Smooth muscle cell (in vitro differentiated cells): ENCODE measurements around the gene EEF1AKMT2. TPM values are rescaled to one million over a fixed set of nuclear protein-coding genes. Genes with fewer than 3 reads are reported as not detected.
"Not testable (repeated sequence)": the region's sequence is repeated elsewhere in the genome, so short reads cannot be mapped to it uniquely, and the experiment has no call there.

Experiments
- DNase-seq: peaks from one replicate; lab custom pipeline; 2025; ENCODE audit not compliant: unreplicated experiment; lab: John Stamatoyannopoulos, UW
- H2AFZ ChIP-seq: fragments of 200-600 bp; sonication (generic); 2 replicates; pipeline ENCODE4 v1.6.0; 2016; ENCODE audit warnings: antibody characterized with exemption, low read depth, mild to moderate bottlenecking
- H3F3A ChIP-seq: fragments of 200-600 bp; sonication (generic); 2 replicates; pipeline ENCODE4 v1.6.0; 2017; ENCODE audit warnings: antibody characterized with exemption, low read depth
- H3K27ac ChIP-seq: fragments of 200-600 bp; sonication (generic); 2 replicates; pipeline ENCODE4 v1.5.1; 2016; ENCODE audit warnings: low read depth, mild to moderate bottlenecking
- H3K27me3 ChIP-seq: fragments of 200-600 bp; sonication (generic); 2 replicates; pipeline ENCODE4 v1.6.1; 2016; ENCODE audit warnings: low read depth, mild to moderate bottlenecking
- H3K36me3 ChIP-seq: fragments of 200-600 bp; sonication (generic); 2 replicates; pipeline ENCODE4 v1.5.1; 2016; ENCODE audit warnings: low read depth
- H3K4me1 ChIP-seq: fragments of 200-600 bp; sonication (generic); 2 replicates; pipeline ENCODE4 v1.5.1; 2016; ENCODE audit warnings: low read depth
- H3K4me2 ChIP-seq: fragments of 200-600 bp; sonication (generic); 2 replicates; pipeline ENCODE4 v1.6.0; 2016; ENCODE audit warnings: mild to moderate bottlenecking
- H3K4me3 ChIP-seq: fragments of 200-600 bp; sonication (generic); 2 replicates; pipeline ENCODE4 v1.5.1; 2016; ENCODE audit warnings: mild to moderate bottlenecking
- H3K79me2 ChIP-seq: fragments of 200-600 bp; sonication (generic); 2 replicates; pipeline ENCODE4 v1.6.0; 2016; ENCODE audit warnings: low read depth, mild to moderate bottlenecking
- H3K9ac ChIP-seq: fragments of 200-600 bp; sonication (generic); 2 replicates; pipeline ENCODE4 v1.6.0; 2016; ENCODE audit warnings: low read depth
- H3K9me3 ChIP-seq: fragments of 200-600 bp; sonication (generic); replicated peaks from 2 replicates; pipeline ENCODE4 v1.5.1; 2016; ENCODE audit warnings: low read depth
- H4K20me1 ChIP-seq: fragments of 200-600 bp; sonication (generic); 2 replicates; pipeline ENCODE4 v1.6.0; 2016; ENCODE audit warnings: low read depth
- WGBS: methylation state at CpG from one replicate; pipeline ENCODE4 v1.1.7; 2016; ENCODE audit warnings: low lambda C conversion rate; 5-methylcytosine and 5-hydroxymethylcytosine counted together
- polyA plus RNA-seq: library from polyadenylated mRNA; unstranded; fragments of >200 nt; fragmentation: Nextera tagmentation; extraction: Ambion mirVana; gene quantifications from 2 replicates; pipeline ENCODE4 v1.2.1, GENCODE V29; 2016
- total RNA-seq: library from RNA; depleted of rRNA; stranded (reverse); fragments of >200 nt; gene quantifications from 2 replicates; pipeline ENCODE4 v1.2.3, GENCODE V29; 2014
- TF ChIP-seq, protein P1 (sequence below): fragments of 200-600 bp; sonication (generic); IDR thresholded peaks from 2 replicates; pipeline ENCODE4 v1.5.1; 2017; ENCODE audit warnings: borderline replicate concordance, mild to moderate bottlenecking, antibody characterized with exemption; ENCODE audit not compliant: insufficient read depth, poor library complexity, severe bottlenecking

EEF1AKMT2 gene
- total and polyA plus RNA-seq, 2 experiments from 2014 or later: 20.1 to 26.4 TPM

DNA sequence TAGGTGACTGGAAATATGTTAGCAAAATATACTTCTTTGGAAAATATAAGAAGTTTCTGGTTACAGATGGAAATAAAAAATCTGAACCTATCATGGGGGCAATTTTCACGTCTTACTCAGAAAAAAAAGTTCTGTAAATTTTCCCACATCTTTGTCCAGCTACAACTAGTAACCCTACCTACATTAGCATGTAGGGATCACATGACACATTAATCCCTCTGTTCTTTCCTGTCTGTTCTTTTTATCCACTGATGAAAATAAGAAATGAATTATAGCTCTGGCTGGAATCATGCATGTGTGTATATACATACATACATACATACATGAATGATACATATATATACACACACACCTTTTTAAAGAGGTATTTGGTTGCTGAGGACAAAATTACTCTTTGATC is 43.9 kb downstream of the EEF1AKMT2 start:
- H3K36me3 ChIP-seq: peaks cover 5% of the 10 kb centered on the region
- peaks cover 14% of the 10 kb centered on the region for H3F3A ChIP-seq
- TF ChIP-seq, protein P1, sequence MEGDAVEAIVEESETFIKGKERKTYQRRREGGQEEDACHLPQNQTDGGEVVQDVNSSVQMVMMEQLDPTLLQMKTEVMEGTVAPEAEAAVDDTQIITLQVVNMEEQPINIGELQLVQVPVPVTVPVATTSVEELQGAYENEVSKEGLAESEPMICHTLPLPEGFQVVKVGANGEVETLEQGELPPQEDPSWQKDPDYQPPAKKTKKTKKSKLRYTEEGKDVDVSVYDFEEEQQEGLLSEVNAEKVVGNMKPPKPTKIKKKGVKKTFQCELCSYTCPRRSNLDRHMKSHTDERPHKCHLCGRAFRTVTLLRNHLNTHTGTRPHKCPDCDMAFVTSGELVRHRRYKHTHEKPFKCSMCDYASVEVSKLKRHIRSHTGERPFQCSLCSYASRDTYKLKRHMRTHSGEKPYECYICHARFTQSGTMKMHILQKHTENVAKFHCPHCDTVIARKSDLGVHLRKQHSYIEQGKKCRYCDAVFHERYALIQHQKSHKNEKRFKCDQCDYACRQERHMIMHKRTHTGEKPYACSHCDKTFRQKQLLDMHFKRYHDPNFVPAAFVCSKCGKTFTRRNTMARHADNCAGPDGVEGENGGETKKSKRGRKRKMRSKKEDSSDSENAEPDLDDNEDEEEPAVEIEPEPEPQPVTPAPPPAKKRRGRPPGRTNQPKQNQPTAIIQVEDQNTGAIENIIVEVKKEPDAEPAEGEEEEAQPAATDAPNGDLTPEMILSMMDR: no peak
- no peak overlapping the region for H3K9ac ChIP-seq
- no peak overlapping the region for H2AFZ ChIP-seq
- 100% methylated on average over 1 of the region's 1 CpG for WGBS
- DNase-seq: no peak
- peaks cover 7% of the 10 kb centered on the region for H4K20me1 ChIP-seq
- H3K4me2 ChIP-seq: no peak overlapping the region
- H3K9me3 ChIP-seq: no peaks in the 10 kb centered on the region
- H3K27me3 ChIP-seq: no peaks in the 10 kb centered on the region
- no peak overlapping the region for H3K4me3 ChIP-seq
- no peaks in the 10 kb centered on the region for H3K79me2 ChIP-seq
- no peak overlapping the region for H3K27ac ChIP-seq
- H3K4me1 ChIP-seq: peaks cover 10% of the 10 kb centered on the region

GRCh38 chr10:124746992-124747391 is 44.7 kb downstream of the EEF1AKMT2 start:
- no peak for DNase-seq
- Histone ChIP-seq H2AFZ (no peak overlapping the region), H3K9ac (no peak overlapping the region), H3F3A (peaks cover 14% of the 10 kb centered on the region), H3K27me3 (no peaks in the 10 kb centered on the region), H3K4me2 (no peak overlapping the region), H3K4me3 (no peak overlapping the region), H3K4me1 (peaks cover 17% of the 10 kb centered on the region), H3K9me3 (no peaks in the 10 kb centered on the region), H3K36me3 (peaks cover 5% of the 10 kb centered on the region), H3K27ac (peak overlapping the region; percentile 85), H3K79me2 (no peaks in the 10 kb centered on the region), H4K20me1 (peaks cover 14% of the 10 kb centered on the region)
- TF ChIP-seq, protein P1: no peak
- WGBS: 90% methylated on average over 2 of the region's 2 CpGs

DNA sequence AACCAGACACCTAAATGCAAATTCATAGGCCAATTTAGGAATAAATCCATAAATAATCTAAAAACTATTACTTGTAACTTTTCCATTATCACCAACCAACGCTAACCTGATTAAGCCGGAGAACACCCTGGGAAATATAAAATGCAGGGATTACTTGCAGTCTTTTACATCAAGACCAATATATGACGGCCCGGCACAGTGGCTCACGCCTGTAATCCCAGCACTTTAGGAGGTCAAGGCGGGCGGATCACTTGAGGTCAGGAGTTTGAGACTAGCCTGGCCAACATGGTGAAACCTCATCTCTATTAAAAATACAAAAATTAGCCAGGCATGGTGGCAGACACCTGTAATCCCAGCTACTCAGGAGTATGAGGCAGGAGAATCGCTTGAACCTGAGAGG is 45.2 kb downstream of the EEF1AKMT2 start:
- H3K9me3 ChIP-seq, H3K27me3 ChIP-seq, H3K4me3 ChIP-seq, H2AFZ ChIP-seq, DNase-seq, H3K79me2 ChIP-seq, H3K9ac ChIP-seq, H3K36me3 ChIP-seq, H3K4me2 ChIP-seq: not testable (repeated sequence)
- Histone ChIP-seq H3K4me1 (peaks cover 23% of the 10 kb centered on the region), H3F3A (peaks cover 14% of the 10 kb centered on the region), H4K20me1 (peaks cover 20% of the 10 kb centered on the region), H3K27ac (peak overlapping the region; percentile 85)
- WGBS: 95% methylated on average over 8 of the region's 8 CpGs

DNA sequence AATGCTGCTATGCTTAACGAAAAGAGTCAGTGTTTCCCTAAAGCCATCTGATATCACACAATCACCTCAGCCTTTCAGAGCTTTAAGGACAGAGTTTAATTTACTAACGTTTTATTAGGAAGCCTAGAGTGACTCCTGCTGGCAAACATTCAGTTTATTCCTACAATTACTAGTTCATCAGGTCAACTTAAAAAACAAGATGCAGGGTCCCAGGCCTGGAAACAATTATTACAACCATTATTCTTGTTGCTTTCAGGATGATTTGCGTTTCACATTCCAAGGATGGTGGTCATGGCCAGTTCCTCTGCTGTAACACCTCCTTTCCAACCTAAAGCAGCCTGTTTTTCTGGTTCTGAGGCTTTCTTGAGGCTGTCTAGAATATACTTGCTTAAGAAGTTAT is 46.0 kb downstream of the EEF1AKMT2 start:
- Histone ChIP-seq H3K79me2 (no peaks in the 10 kb centered on the region), H3K36me3 (peaks cover 5% of the 10 kb centered on the region), H3F3A (peaks cover 16% of the 10 kb centered on the region), H4K20me1 (peaks cover 27% of the 10 kb centered on the region), H3K4me1 (peaks cover 28% of the 10 kb centered on the region), H3K27me3 (no peaks in the 10 kb centered on the region), H3K4me2 (no peak overlapping the region), H3K27ac (peak overlapping the region; percentile 85), H3K4me3 (no peak overlapping the region), H3K9me3 (no peaks in the 10 kb centered on the region), H2AFZ (no peak overlapping the region), H3K9ac (no peak overlapping the region)
- 24% methylated on average over 3 of the region's 3 CpGs for WGBS
- TF ChIP-seq, protein P1: peak; percentile 42
- DNase-seq: no peak
